KMS-11 (cell line): Measurements from ENCODE around the gene FMO1.

Experiments used
- H2AFZ ChIP-seq: fragments of 200-600 bp; sonication (generic); 2 replicates; pipeline ENCODE4 v1.6.1; 2016; ENCODE audit warnings: antibody characterized with exemption, mixed run types, low read depth
- H3K27ac ChIP-seq: fragments of 200-600 bp; sonication (generic); 2 replicates; pipeline ENCODE4 v1.6.1; 2016; ENCODE audit warnings: mild to moderate bottlenecking, mixed run types
- H3K27me3 ChIP-seq: fragments of 200-600 bp; sonication (generic); 2 replicates; pipeline ENCODE4 v1.6.1; 2017; ENCODE audit warnings: mild to moderate bottlenecking, low read depth, mixed run types, moderate library complexity; ENCODE audit not compliant: insufficient read depth
- H3K36me3 ChIP-seq: fragments of 200-600 bp; sonication (generic); 2 replicates; pipeline ENCODE4 v1.6.1; 2017; ENCODE audit warnings: mild to moderate bottlenecking, mixed run types; ENCODE audit not compliant: insufficient read depth
- H3K4me1 ChIP-seq: fragments of 200-600 bp; sonication (generic); 2 replicates; pipeline ENCODE4 v1.6.1; 2016; ENCODE audit warnings: mild to moderate bottlenecking, low read depth, mixed run types; ENCODE audit not compliant: poor library complexity, severe bottlenecking
- H3K4me2 ChIP-seq: fragments of 200-600 bp; sonication (generic); 2 replicates; pipeline ENCODE4 v1.7.0; 2016; ENCODE audit warnings: mild to moderate bottlenecking, mixed run types
- H3K4me3 ChIP-seq: fragments of 200-600 bp; sonication (generic); IDR thresholded peaks from 2 replicates; pipeline ENCODE4 v1.6.1; 2017; ENCODE audit warnings: low read depth, low read length, mixed read lengths; ENCODE audit not compliant: insufficient read depth
- H3K79me2 ChIP-seq: fragments of 200-600 bp; sonication (generic); 2 replicates; pipeline ENCODE4 v1.6.1; 2016; ENCODE audit warnings: low read depth, mixed run types; ENCODE audit not compliant: insufficient read depth
- H3K9ac ChIP-seq: fragments of 200-600 bp; sonication (generic); 2 replicates; pipeline ENCODE4 v1.6.1; 2016; ENCODE audit warnings: mild to moderate bottlenecking, mixed run types
- H4K20me1 ChIP-seq: fragments of 200-600 bp; sonication (generic); 2 replicates; pipeline ENCODE4 v1.6.1; 2016; ENCODE audit warnings: mild to moderate bottlenecking, mixed run types; ENCODE audit not compliant: insufficient read depth
- CTCF ChIP-seq: fragments of 200-600 bp; sonication (generic); conservative IDR thresholded peaks from 2 replicates; pipeline ENCODE4 v1.6.1; 2017; ENCODE audit warnings: low read depth, mild to moderate bottlenecking, antibody characterized with exemption, low read length, moderate library complexity, mixed read lengths

The FMO1 gene

GRCh38 chr1:171295821-171296220 is 47.5 kb downstream of the FMO1 start:
- TF ChIP-seq CTCF = no peak
- Histone ChIP-seq H3K4me1 (no peaks in the 10 kb centered on the region), H3K79me2 (no peaks in the 10 kb centered on the region), H3K4me3 (no peak overlapping the region), H3K4me2 (no peak overlapping the region), H3K36me3 (no peaks in the 10 kb centered on the region), H3K9ac (no peak overlapping the region), H4K20me1 (no peaks in the 10 kb centered on the region), H3K27ac (no peak overlapping the region), H3K27me3 (no peaks in the 10 kb centered on the region), H2AFZ (no peak overlapping the region)

- H3K4me1 ChIP-seq = no peaks in the 10 kb centered on the region
- H3K4me3 ChIP-seq = no peak overlapping the region
- no peaks in the 10 kb centered on the region for H3K36me3 ChIP-seq
- H3K4me2 ChIP-seq = no peak overlapping the region
- no peaks in the 10 kb centered on the region for H3K27me3 ChIP-seq
- H3K27ac ChIP-seq = no peak overlapping the region
- no peak overlapping the region for H3K9ac ChIP-seq
- H2AFZ ChIP-seq = no peak overlapping the region
- no peak for TF ChIP-seq CTCF
- no peaks in the 10 kb centered on the region for H4K20me1 ChIP-seq
- H3K79me2 ChIP-seq = no peaks in the 10 kb centered on the region
Observed at GRCh38 chr1:171296897-171297296, 48.6 kb downstream of the FMO1 start.

GRCh38 chr1:171298696-171299095 is 50.4 kb downstream of the FMO1 start:
- H3K79me2 ChIP-seq = no peaks in the 10 kb centered on the region
- H3K36me3 ChIP-seq = no peaks in the 10 kb centered on the region
- H3K27me3 ChIP-seq = no peaks in the 10 kb centered on the region
- no peaks in the 10 kb centered on the region for H3K4me1 ChIP-seq
- H3K4me2 ChIP-seq = no peak overlapping the region
- no peak for TF ChIP-seq CTCF
- H3K27ac ChIP-seq = no peak overlapping the region
- no peak overlapping the region for H3K4me3 ChIP-seq
- no peak overlapping the region for H3K9ac ChIP-seq
- no peaks in the 10 kb centered on the region for H4K20me1 ChIP-seq
- no peak overlapping the region for H2AFZ ChIP-seq

GRCh38 chr1:171299342-171299741 is 51.0 kb downstream of the FMO1 start:
- Histone ChIP-seq H3K4me1 (no peaks in the 10 kb centered on the region), H2AFZ (no peak overlapping the region), H3K27ac (no peak overlapping the region), H3K9ac (no peak overlapping the region), H3K27me3 (no peaks in the 10 kb centered on the region), H3K4me3 (no peak overlapping the region), H3K79me2 (no peaks in the 10 kb centered on the region), H4K20me1 (no peaks in the 10 kb centered on the region), H3K4me2 (no peak overlapping the region), H3K36me3 (no peaks in the 10 kb centered on the region)
- no peak for TF ChIP-seq CTCF

GRCh38 chr1:171300401-171300800 is 52.1 kb downstream of the FMO1 start:
- H4K20me1 ChIP-seq = no peaks in the 10 kb centered on the region
- H3K36me3 ChIP-seq = no peaks in the 10 kb centered on the region
- H3K4me2 ChIP-seq = no peak overlapping the region
- no peaks in the 10 kb centered on the region for H3K79me2 ChIP-seq
- no peaks in the 10 kb centered on the region for H3K4me1 ChIP-seq
- TF ChIP-seq CTCF = no peak
- H3K4me3 ChIP-seq = no peak overlapping the region
- H2AFZ ChIP-seq = no peak overlapping the region
- H3K27me3 ChIP-seq = no peaks in the 10 kb centered on the region
- H3K9ac ChIP-seq = no peak overlapping the region
- H3K27ac ChIP-seq = no peak overlapping the region
